ENCODE measurements around the gene IFI27.

Gene IFI27

GRCh38 chr14:94161058-94161457, 50.5 kb downstream of the IFI27 start:
- no peak for DNase-seq

- no peak for DNase-seq
These were observed 51.4 kb downstream of the IFI27 start for GRCh38 chr14:94161981-94162380.

- DNase-seq, result no peak
These were observed 51.9 kb downstream of the IFI27 start for GRCh38 chr14:94162466-94162865.

- DNase-seq, result no peak
These were observed 53.3 kb downstream of the IFI27 start for GRCh38 chr14:94163796-94164195.

- DNase-seq, result peak; percentile 42
These were observed 54.3 kb downstream of the IFI27 start for GRCh38 chr14:94164685-94165431.

GRCh38 chr14:94165744-94166143, 55.2 kb downstream of the IFI27 start:
- no peak for DNase-seq

Data from activated naive CD4-positive, alpha-beta T cell treated with Interleukin-2 at 50 U/mL for 16 hours (primary cell).